Keratinocyte (primary cell): ENCODE data around the gene TCF21. TPM values are rescaled to one million over a fixed set of nuclear protein-coding genes. Genes with fewer than 3 reads are reported as not detected.

Experiments
- DNase-seq: peaks from one replicate; pipeline ENCODE4 v3.0.0-alpha.2; 2011; ENCODE audit warnings: low read depth, missing footprints, low spot score
- FAIRE-seq: peaks from 2 replicates; lab custom pipeline; 2011; peaks lifted over from hg19 to GRCh38; lab: Jason Lieb, UNC
- H2AFZ ChIP-seq: 2 replicates; pipeline ENCODE4 v1.6.0; 2012; ENCODE audit warnings: low read length, control low read depth, inconsistent platforms; ENCODE audit not compliant: control insufficient read depth
- H3K27ac ChIP-seq: 2 replicates; pipeline ENCODE4 v1.5.1; 2011; ENCODE audit warnings: low read length; ENCODE audit not compliant: control insufficient read depth, insufficient read depth
- H3K27me3 ChIP-seq: 3 replicates; pipeline ENCODE4 v1.6.0; 2011; ENCODE audit warnings: low read length; ENCODE audit not compliant: control insufficient read depth, insufficient read depth; ENCODE audit errors: extremely low read depth
- H3K36me3 ChIP-seq, 2 experiments: 2 replicates in 1 of 2; 3 replicates in 1 of 2; pipeline ENCODE4 v1.5.1; 2011; ENCODE audit warnings: low read length in 2 of 2, mild to moderate bottlenecking in 1 of 2; ENCODE audit not compliant: control insufficient read depth in 2 of 2, insufficient read depth in 2 of 2; ENCODE audit errors: extremely low read depth in 1 of 2
- H3K4me1 ChIP-seq: 3 replicates; pipeline ENCODE4 v1.5.1; 2011; ENCODE audit warnings: low read length; ENCODE audit not compliant: control insufficient read depth, insufficient read depth; ENCODE audit errors: extremely low read depth
- H3K4me2 ChIP-seq: 3 replicates; pipeline ENCODE4 v1.6.0; 2011; ENCODE audit warnings: low read depth, low read length; ENCODE audit not compliant: control insufficient read depth, insufficient read depth; ENCODE audit errors: extremely low read depth
- H3K4me3 ChIP-seq, 3 experiments: fragments of 200-600 bp in 1 of 3; sonication (generic) in 1 of 3; 2 replicates in 2 of 3; 3 replicates in 1 of 3; pipeline ENCODE4 v1.5.1; 2011 to 2016; ENCODE audit warnings: low read length in 3 of 3, mild to moderate bottlenecking in 3 of 3, control low read depth in 2 of 3, inconsistent platforms in 1 of 3, low read depth in 1 of 3, mixed read lengths in 1 of 3, mixed run types in 1 of 3, moderate library complexity in 1 of 3; ENCODE audit not compliant: control insufficient read depth in 2 of 3, insufficient read depth in 2 of 3; ENCODE audit errors: extremely low read depth in 1 of 3
- H3K79me2 ChIP-seq: 2 replicates; pipeline ENCODE4 v1.6.0; 2012; ENCODE audit warnings: low read length; ENCODE audit not compliant: control insufficient read depth, insufficient read depth
- H3K9ac ChIP-seq: 3 replicates; pipeline ENCODE4 v1.6.0; 2011; ENCODE audit warnings: low read length; ENCODE audit not compliant: control insufficient read depth, insufficient read depth; ENCODE audit errors: extremely low read depth
- H3K9me1 ChIP-seq: 3 replicates; pipeline ENCODE4 v1.6.0; 2011; ENCODE audit warnings: low read length; ENCODE audit not compliant: control insufficient read depth, insufficient read depth; ENCODE audit errors: extremely low read depth
- H3K9me3 ChIP-seq: 2 replicates; pipeline ENCODE4 v1.5.1; 2012; ENCODE audit warnings: low read depth, low read length; ENCODE audit not compliant: control insufficient read depth
- H4K20me1 ChIP-seq: 3 replicates; pipeline ENCODE4 v1.6.0; 2011; ENCODE audit warnings: low read length; ENCODE audit not compliant: control insufficient read depth, insufficient read depth; ENCODE audit errors: extremely low read depth
- EZH2 ChIP-seq: IDR thresholded peaks from one replicate; pipeline ENCODE4 v1.6.1; 2012; ENCODE audit warnings: inconsistent platforms, mild to moderate bottlenecking, low read length, moderate library complexity
- dilution Hi-C: fragments of 300-500 bp; cut with MboI; formaldehyde crosslinking; loops from one replicate; pipeline ENCODE4 v1.7.0; 2020; ENCODE audit warnings: low sequenced_read_pairs; ENCODE audit not compliant: extremely low pct_ligation_motif_present
- polyA plus RNA-seq, 5 experiments: library from polyadenylated mRNA; depleted of rRNA in 3 of 5; stranded (reverse) in 3 of 5; stranded (forward) in 1 of 5; unstranded in 1 of 5; fragments of >200 nt; gene quantifications; 1 replicate in 1 of 5; 2 replicates in 3 of 5; 3 replicates in 1 of 5; pipeline versions ENCODE4 v1.2.1 to v1.2.3, GENCODE V29; 2011 to 2012; ENCODE audit warnings: missing spikeins in 2 of 5, low read depth in 1 of 5, low replicate concordance in 1 of 5
- TF ChIP-seq, protein P1 (sequence below), 3 experiments: IDR thresholded peaks in 1 of 3; conservative IDR thresholded peaks in 1 of 3; optimal IDR thresholded peaks in 1 of 3; 2 replicates in 2 of 3; 3 replicates in 1 of 3; pipeline versions ENCODE3 to v1.5.1; 2011; ENCODE audit warnings: low read length in 3 of 3, mild to moderate bottlenecking in 3 of 3, moderate library complexity in 2 of 3, control low read depth in 1 of 3, inconsistent platforms in 1 of 3; ENCODE audit not compliant: insufficient read depth in 2 of 3; ENCODE audit errors: extremely low read depth in 1 of 3

The TCF21 gene
- polyA plus RNA-seq, 1 donor (not counting 4 experiments of a cell fraction or from before 2014, with no cell fraction given) = not detected

DNA sequence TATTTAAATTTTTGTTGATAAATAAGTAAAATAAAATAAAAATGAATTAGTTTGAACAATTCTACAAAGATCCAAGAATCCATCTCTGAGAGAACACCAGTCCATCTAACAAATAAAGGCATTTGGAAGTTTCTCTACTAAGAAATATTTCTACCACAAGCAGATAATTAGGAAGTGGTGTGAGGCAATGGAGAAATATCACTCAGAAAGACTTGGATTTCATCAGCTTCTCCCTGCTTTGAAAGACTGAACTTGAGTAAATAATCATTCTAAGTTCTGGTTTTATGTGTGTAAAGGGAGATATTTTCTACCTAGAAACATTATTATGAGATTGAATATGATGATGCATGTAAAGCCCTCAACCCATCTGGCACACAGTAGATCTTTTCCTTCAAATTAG, 17.8 kb upstream of the TCF21 start:
- H4K20me1 ChIP-seq = no peaks in the 10 kb centered on the region
- H3K27me3 ChIP-seq = no peaks in the 10 kb centered on the region
- no peaks in the 10 kb centered on the region for H3K4me1 ChIP-seq
- DNase-seq (no peak), FAIRE-seq (no peak)
- no peak overlapping the region for H2AFZ ChIP-seq
- no peaks in the 10 kb centered on the region for H3K9me3 ChIP-seq
- no peak for TF ChIP-seq EZH2
- TF ChIP-seq, protein P1, sequence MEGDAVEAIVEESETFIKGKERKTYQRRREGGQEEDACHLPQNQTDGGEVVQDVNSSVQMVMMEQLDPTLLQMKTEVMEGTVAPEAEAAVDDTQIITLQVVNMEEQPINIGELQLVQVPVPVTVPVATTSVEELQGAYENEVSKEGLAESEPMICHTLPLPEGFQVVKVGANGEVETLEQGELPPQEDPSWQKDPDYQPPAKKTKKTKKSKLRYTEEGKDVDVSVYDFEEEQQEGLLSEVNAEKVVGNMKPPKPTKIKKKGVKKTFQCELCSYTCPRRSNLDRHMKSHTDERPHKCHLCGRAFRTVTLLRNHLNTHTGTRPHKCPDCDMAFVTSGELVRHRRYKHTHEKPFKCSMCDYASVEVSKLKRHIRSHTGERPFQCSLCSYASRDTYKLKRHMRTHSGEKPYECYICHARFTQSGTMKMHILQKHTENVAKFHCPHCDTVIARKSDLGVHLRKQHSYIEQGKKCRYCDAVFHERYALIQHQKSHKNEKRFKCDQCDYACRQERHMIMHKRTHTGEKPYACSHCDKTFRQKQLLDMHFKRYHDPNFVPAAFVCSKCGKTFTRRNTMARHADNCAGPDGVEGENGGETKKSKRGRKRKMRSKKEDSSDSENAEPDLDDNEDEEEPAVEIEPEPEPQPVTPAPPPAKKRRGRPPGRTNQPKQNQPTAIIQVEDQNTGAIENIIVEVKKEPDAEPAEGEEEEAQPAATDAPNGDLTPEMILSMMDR (optimal IDR thresholded peaks at IDR 0.05 in 1 of 3, IDR thresholded peaks at IDR 0.05 in 1 of 3, conservative IDR thresholded peaks at IDR 0.05 in 1 of 3; ENCODE audit: extremely low read depth in 1 of 3, insufficient read depth in 2 of 3, low read length in 3 of 3) = no peak
- H3K4me3 ChIP-seq = no peak overlapping the region
- dilution Hi-C loops = no loop called here
- H3K79me2 ChIP-seq = no peaks in the 10 kb centered on the region
- H3K4me2 ChIP-seq = no peak overlapping the region
- H3K9me1 ChIP-seq = no peaks in the 10 kb centered on the region
- no peak overlapping the region for H3K9ac ChIP-seq
- no peak overlapping the region for H3K27ac ChIP-seq
- H3K36me3 ChIP-seq = no peaks in the 10 kb centered on the region

DNA sequence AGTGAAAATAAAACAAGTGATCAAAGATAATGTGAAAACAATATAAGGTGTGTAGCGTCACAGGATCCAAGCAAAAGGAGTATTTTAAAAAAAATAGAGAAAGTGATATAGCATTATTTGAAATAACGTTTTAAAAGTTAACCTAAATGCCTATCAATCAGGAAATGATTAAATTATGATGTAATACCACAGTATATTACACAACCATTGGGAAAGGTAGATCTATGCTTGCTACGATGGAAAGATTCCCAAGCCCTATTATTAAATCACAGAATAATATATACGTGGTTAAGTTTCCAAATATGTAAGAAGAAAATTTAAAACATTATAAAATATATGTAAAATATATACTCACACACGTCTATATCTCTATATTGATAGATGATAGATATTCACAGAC, 15.4 kb upstream of the TCF21 start:
- Histone ChIP-seq H3K4me3 (no peak overlapping the region), H3K9me3 (no peaks in the 10 kb centered on the region), H3K9ac (no peak overlapping the region), H3K27me3 (no peaks in the 10 kb centered on the region), H3K27ac (no peak overlapping the region), H4K20me1 (no peaks in the 10 kb centered on the region), H3K9me1 (no peaks in the 10 kb centered on the region), H3K36me3 (no peaks in the 10 kb centered on the region), H3K79me2 (no peaks in the 10 kb centered on the region), H3K4me1 (no peaks in the 10 kb centered on the region), H2AFZ (no peak overlapping the region), H3K4me2 (no peak overlapping the region)
- TF ChIP-seq, protein P1 (optimal IDR thresholded peaks at IDR 0.05 in 1 of 3, IDR thresholded peaks at IDR 0.05 in 1 of 3, conservative IDR thresholded peaks at IDR 0.05 in 1 of 3; ENCODE audit: extremely low read depth in 1 of 3, insufficient read depth in 2 of 3, low read length in 3 of 3) = no peak
- no peak for TF ChIP-seq EZH2
- FAIRE-seq (no peak), DNase-seq (no peak)
- dilution Hi-C loops = no loop called here
